B cell (primary cell): ENCODE measurements around the gene OR11H7. TPM values are rescaled to one million over a fixed set of nuclear protein-coding genes. Genes with fewer than 3 reads are reported as not detected.

Source experiments
- ATAC-seq: fragments of 200-7000 bp; cut with Tn5 transposase; one replicate; pipeline ENCODE4 v1.10.0; 2021; ENCODE audit warnings: low read depth, mild to moderate bottlenecking, moderate number of reproducible peaks, moderate library complexity
- CTCF ChIA-PET: fragments of 350-600 bp; sonication (Branson Sonifier 250); formaldehyde crosslinking; loops from one replicate; lab custom pipeline; 2021; ENCODE audit warnings: antibody characterized with exemption, inconsistent platforms; lab: Charles Lee
- POLR2A ChIA-PET: fragments of 350-600 bp; sonication (Branson Sonifier 250); formaldehyde crosslinking; loops from one replicate; lab custom pipeline; 2021; ENCODE audit warnings: antibody characterized with exemption; lab: Charles Lee
- DNase-seq: peaks from one replicate; pipeline ENCODE4 v3.0.0; 2013
- H2AFZ ChIP-seq: 2 replicates; pipeline ENCODE4 v1.6.1; 2012; ENCODE audit warnings: mild to moderate bottlenecking, low read depth, low read length; ENCODE audit not compliant: insufficient read depth, poor library complexity, severe bottlenecking
- H3K27ac ChIP-seq, 2 donors: 1 replicate in 1 of 2; 2 replicates in 1 of 2; pipeline ENCODE4 v1.5.1; 2012 to 2013; ENCODE audit warnings: low read length in 2 of 2, mild to moderate bottlenecking in 2 of 2, moderate library complexity in 1 of 2
- H3K27me3 ChIP-seq, 4 experiments: fragments of 200-600 bp in 1 of 4; sonication (generic) in 1 of 4; replicated peaks in 1 of 4; 1 replicate in 2 of 4; 2 replicates in 2 of 4; pipeline versions ENCODE4 v1.6.1 to v1.7.0; 2013 to 2016; ENCODE audit warnings: low read length in 3 of 4, mild to moderate bottlenecking in 2 of 4, mixed read lengths in 1 of 4, moderate library complexity in 1 of 4; ENCODE audit not compliant: insufficient read depth in 4 of 4, control insufficient read depth in 3 of 4; ENCODE audit errors: control extremely low read depth in 1 of 4
- H3K36me3 ChIP-seq, 2 experiments: replicated peaks in 1 of 2; 1 replicate in 1 of 2; 2 replicates in 1 of 2; pipeline versions ENCODE4 v1.6.1 to v1.7.1; 2013; ENCODE audit warnings: low read length in 1 of 2; ENCODE audit not compliant: insufficient read depth in 2 of 2, control insufficient read depth in 1 of 2; ENCODE audit errors: control extremely low read depth in 1 of 2, extremely low read depth in 1 of 2
- H3K4me1 ChIP-seq, 2 donors: fragments of 200-600 bp in 1 of 2; sonication (generic) in 1 of 2; 1 replicate in 1 of 2; 2 replicates in 1 of 2; pipeline versions ENCODE4 v1.5.1 to v1.6.1; 2013 to 2017; ENCODE audit warnings: low read length in 2 of 2; ENCODE audit not compliant: control insufficient read depth in 2 of 2, insufficient read depth in 2 of 2
- H3K4me2 ChIP-seq: replicated peaks from 2 replicates; pipeline ENCODE3; 2012; ENCODE audit warnings: mild to moderate bottlenecking, low read depth, low read length; ENCODE audit not compliant: poor library complexity, severe bottlenecking
- H3K4me3 ChIP-seq, 5 experiments: fragments of 200-600 bp in 1 of 5; sonication (generic) in 1 of 5; 1 replicate in 3 of 5; 2 replicates in 2 of 5; pipeline versions ENCODE4 v1.5.1 to v1.7.0; 2011 to 2016; ENCODE audit warnings: low read length in 4 of 5, mild to moderate bottlenecking in 4 of 5, low read depth in 2 of 5, control low read depth in 1 of 5, moderate library complexity in 1 of 5; ENCODE audit not compliant: insufficient read depth in 1 of 5; ENCODE audit errors: control extremely low read depth in 1 of 5, extremely low read depth in 1 of 5
- H3K79me2 ChIP-seq: fragments of 200-600 bp; sonication (generic); one replicate; pipeline ENCODE4 v1.6.0; 2016; ENCODE audit warnings: low read length; ENCODE audit not compliant: control insufficient read depth, insufficient read depth
- H3K9ac ChIP-seq: fragments of 200-600 bp; sonication (generic); 2 replicates; pipeline ENCODE4 v1.6.1; 2017; ENCODE audit warnings: mild to moderate bottlenecking, low read length, moderate library complexity
- H3K9me3 ChIP-seq, 3 donors: one replicate each; pipeline versions ENCODE4 v1.6.1 to v1.7.1; 2013; ENCODE audit warnings: low read length in 2 of 3; ENCODE audit not compliant: control insufficient read depth in 2 of 3, insufficient read depth in 1 of 3; ENCODE audit errors: control extremely low read depth in 1 of 3
- H4K20me1 ChIP-seq: 2 replicates; pipeline ENCODE4 v1.6.0; 2012; ENCODE audit warnings: mild to moderate bottlenecking, low read length; ENCODE audit not compliant: insufficient read depth, control insufficient read depth, poor library complexity, severe bottlenecking
- H3K27ac Mint-ChIP-seq: one replicate; pipeline ENCODE4 v1.8.0; 2021; ENCODE audit warnings: mixed read lengths
- H3K27me3 Mint-ChIP-seq: one replicate; pipeline ENCODE4 v1.8.0; 2021; ENCODE audit warnings: mixed read lengths
- H3K4me1 Mint-ChIP-seq: one replicate; pipeline ENCODE4 v1.8.0; 2021; ENCODE audit warnings: mixed read lengths
- H3K4me3 Mint-ChIP-seq: one replicate; pipeline ENCODE4 v1.8.0; 2021; ENCODE audit warnings: mixed read lengths
- H3K9me3 Mint-ChIP-seq: one replicate; pipeline ENCODE4 v1.8.0; 2022; ENCODE audit warnings: mixed read lengths; ENCODE audit not compliant: insufficient read depth
- CTCF ChIP-seq: fragments of 200-600 bp; IDR thresholded peaks from one replicate; pipeline ENCODE4 v1.8.0; 2022; ENCODE audit warnings: antibody characterized with exemption, mild to moderate bottlenecking
- EZH2 ChIP-seq: IDR thresholded peaks from 2 replicates; pipeline ENCODE4 v1.6.1; 2012; ENCODE audit warnings: borderline replicate concordance, low read depth, mild to moderate bottlenecking, moderate library complexity, low read length; ENCODE audit not compliant: insufficient read depth, poor library complexity, severe bottlenecking
- WGBS: methylation state at CpG from one replicate; pipeline ENCODE4 v1.1.5; 2013; ENCODE audit warnings: missing lambda C conversion rate; ENCODE audit not compliant: insufficient coverage; 5-methylcytosine and 5-hydroxymethylcytosine counted together
- intact Hi-C: fragments of 100-400 bp; cut with micrococcal nuclease; formaldehyde crosslinking; loops from one replicate; pipeline ENCODE4 v1.10.0; 2022
- polyA plus RNA-seq: library from polyadenylated mRNA; depleted of rRNA; stranded (reverse); fragments of >200 nt; gene quantifications from 2 replicates; pipeline ENCODE4 v1.2.3, GENCODE V29; 2012
- total RNA-seq, 2 donors: library from RNA; stranded (reverse); fragments of 120-200 nt in 1 of 2; gene quantifications; 1 replicate in 1 of 2; 2 replicates in 1 of 2; pipeline versions ENCODE4 v1.2.3 to v1.2.4, GENCODE V29; 2013 to 2022

Gene OR11H7
- total and polyA plus RNA-seq, 2 donors (not counting 1 experiment from before 2014, with no cell fraction given) = not detected

GRCh38 chr14:20215196-20215595 is 13.6 kb upstream of the OR11H7 start:
- peaks cover 0 to 3% (median 0%) of the 10 kb centered on the region in 3 donors for H3K9me3 ChIP-seq
- Mint-ChIP-seq H3K4me3 (no peak overlapping the region), H3K27ac (no peak overlapping the region), H3K4me1 (no peaks in the 10 kb centered on the region), H3K9me3 (peaks cover 2% of the 10 kb centered on the region), H3K27me3 (peaks cover 4% of the 10 kb centered on the region)
- H3K79me2 ChIP-seq = no peaks in the 10 kb centered on the region
- no peak overlapping the region for H3K27ac ChIP-seq
- H2AFZ ChIP-seq = no peak overlapping the region
- ChIA-PET CTCF (no interaction called here), POLR2A (no interaction called here)
- H3K4me2 ChIP-seq = no peak overlapping the region
- intact Hi-C loops = no loop called here
- no peak overlapping the region for H3K4me3 ChIP-seq
- DNase-seq = no peak
- no peaks in the 10 kb centered on the region for H4K20me1 ChIP-seq
- no peak for ATAC-seq
- H3K36me3 ChIP-seq = no peaks in the 10 kb centered on the region
- H3K9ac ChIP-seq = no peak overlapping the region
- TF ChIP-seq EZH2 (no peak), CTCF (no peak)
- H3K27me3 ChIP-seq = no peaks in the 10 kb centered on the region
- WGBS = no CpG with 5 or more reads among the region's 2 CpGs
- H3K4me1 ChIP-seq = no peaks in the 10 kb centered on the region

- Histone ChIP-seq H3K27ac (no peak overlapping the region), H3K79me2 (no peaks in the 10 kb centered on the region), H3K36me3 (no peaks in the 10 kb centered on the region), H3K9ac (no peak overlapping the region), H3K9me3 (peaks cover 0 to 3% (median 0%) of the 10 kb centered on the region in 3 donors), H3K4me2 (no peak overlapping the region), H3K4me1 (no peaks in the 10 kb centered on the region), H4K20me1 (no peaks in the 10 kb centered on the region), H2AFZ (no peak overlapping the region), H3K4me3 (no peak overlapping the region), H3K27me3 (no peaks in the 10 kb centered on the region)
- peaks cover 6% of the 10 kb centered on the region for H3K27me3 Mint-ChIP-seq
- no peak overlapping the region for H3K4me3 Mint-ChIP-seq
- POLR2A ChIA-PET = no interaction called here
- CTCF ChIA-PET = no interaction called here
- no peak for ATAC-seq
- peaks cover 2% of the 10 kb centered on the region for H3K9me3 Mint-ChIP-seq
- intact Hi-C loops = no loop called here
- no peak for TF ChIP-seq EZH2
- no peak for TF ChIP-seq CTCF
- 73% methylated on average over 3 of the region's 4 CpGs for WGBS
- H3K4me1 Mint-ChIP-seq = no peaks in the 10 kb centered on the region
- no peak overlapping the region for H3K27ac Mint-ChIP-seq
- no peak for DNase-seq
These were observed 9.7 kb upstream of the OR11H7 start for GRCh38 chr14:20219033-20219432.
